ENCODE measurements around the gene GAPDHS.

GAPDHS gene

DNA sequence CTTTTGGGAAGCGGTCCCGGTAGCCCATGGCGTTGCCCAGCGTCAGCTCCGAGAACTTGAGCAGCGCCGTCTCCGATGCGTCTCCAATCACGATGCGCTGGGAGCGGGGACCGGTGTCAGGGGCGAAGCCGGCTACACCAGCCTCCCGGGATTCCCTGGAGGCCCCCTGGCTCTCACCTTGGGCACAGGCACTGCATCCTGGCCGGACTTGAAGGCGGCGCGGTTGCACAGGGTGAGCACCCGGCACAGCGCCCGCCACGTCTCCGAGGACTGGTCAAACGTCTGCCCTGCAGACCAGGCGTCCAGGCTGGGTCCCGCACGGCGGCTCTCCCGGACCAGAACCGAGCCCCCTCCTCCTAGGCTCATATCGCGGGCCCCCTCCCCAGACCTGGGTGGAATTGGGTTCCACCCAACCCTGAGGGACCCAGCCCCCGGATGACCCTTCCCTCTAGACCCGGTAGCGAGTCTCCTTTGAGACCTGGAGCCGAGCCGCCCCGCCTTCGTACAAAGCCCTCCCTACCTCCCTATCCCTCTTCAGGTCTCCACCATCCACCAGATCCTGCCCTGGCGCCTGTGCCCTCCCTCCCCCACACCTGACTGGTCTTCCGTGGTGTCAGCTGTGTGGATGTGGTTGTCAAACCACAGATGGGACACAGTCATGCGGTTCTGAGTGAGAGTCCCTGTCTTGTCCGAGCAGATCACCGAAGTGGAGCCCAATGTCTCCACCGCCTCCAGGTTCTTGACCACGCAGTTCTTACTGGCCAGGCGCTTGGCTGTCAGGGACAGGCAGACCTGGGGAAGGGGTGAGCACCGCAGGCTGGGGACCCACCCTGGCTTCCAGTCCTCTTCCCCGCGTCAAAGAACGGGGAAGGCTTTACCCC is 25.4 kb downstream of the GAPDHS start:
- Mint-ChIP-seq H3K4me3 (no peak overlapping the region), H3K27me3 (ENCODE audit: low read depth, poor library complexity) (peaks cover 86% of the 10 kb centered on the region)

GRCh38 chr19:35559281-35559659 is 26.0 kb downstream of the GAPDHS start:
- Mint-ChIP-seq H3K27me3 (ENCODE audit: low read depth, poor library complexity) (peaks cover 88% of the 10 kb centered on the region), H3K4me3 (no peak overlapping the region)

More for the DNA sequence above, 25.4 kb downstream of the GAPDHS start:
- Mint-ChIP-seq H3K4me1 (peaks cover 21% of the 10 kb centered on the region), H3K27ac (no peak overlapping the region), H3K36me3 (ENCODE audit: low read depth) (no peaks in the 10 kb centered on the region), H3K9me3 (peaks cover 4% of the 10 kb centered on the region)
- TF ChIP-seq, protein P1, sequence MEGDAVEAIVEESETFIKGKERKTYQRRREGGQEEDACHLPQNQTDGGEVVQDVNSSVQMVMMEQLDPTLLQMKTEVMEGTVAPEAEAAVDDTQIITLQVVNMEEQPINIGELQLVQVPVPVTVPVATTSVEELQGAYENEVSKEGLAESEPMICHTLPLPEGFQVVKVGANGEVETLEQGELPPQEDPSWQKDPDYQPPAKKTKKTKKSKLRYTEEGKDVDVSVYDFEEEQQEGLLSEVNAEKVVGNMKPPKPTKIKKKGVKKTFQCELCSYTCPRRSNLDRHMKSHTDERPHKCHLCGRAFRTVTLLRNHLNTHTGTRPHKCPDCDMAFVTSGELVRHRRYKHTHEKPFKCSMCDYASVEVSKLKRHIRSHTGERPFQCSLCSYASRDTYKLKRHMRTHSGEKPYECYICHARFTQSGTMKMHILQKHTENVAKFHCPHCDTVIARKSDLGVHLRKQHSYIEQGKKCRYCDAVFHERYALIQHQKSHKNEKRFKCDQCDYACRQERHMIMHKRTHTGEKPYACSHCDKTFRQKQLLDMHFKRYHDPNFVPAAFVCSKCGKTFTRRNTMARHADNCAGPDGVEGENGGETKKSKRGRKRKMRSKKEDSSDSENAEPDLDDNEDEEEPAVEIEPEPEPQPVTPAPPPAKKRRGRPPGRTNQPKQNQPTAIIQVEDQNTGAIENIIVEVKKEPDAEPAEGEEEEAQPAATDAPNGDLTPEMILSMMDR (IDR thresholded peaks at IDR 0.05) = no peak
- DNase-seq = no peak

GRCh38 chr19:35559781-35560180 is 26.5 kb downstream of the GAPDHS start:
- DNase-seq = no peak
- H3K4me1 Mint-ChIP-seq = peaks cover 21% of the 10 kb centered on the region
- H3K27me3 Mint-ChIP-seq (ENCODE audit: low read depth, poor library complexity) = peaks cover 86% of the 10 kb centered on the region
- H3K9me3 Mint-ChIP-seq = peaks cover 4% of the 10 kb centered on the region
- no peak overlapping the region for H3K4me3 Mint-ChIP-seq
- TF ChIP-seq, protein P1 (IDR thresholded peaks at IDR 0.05) = no peak
- H3K36me3 Mint-ChIP-seq (ENCODE audit: low read depth) = no peaks in the 10 kb centered on the region
- H3K27ac Mint-ChIP-seq = no peak overlapping the region

More at GRCh38 chr19:35559281-35559659, 26.0 kb downstream of the GAPDHS start:
- peaks cover 21% of the 10 kb centered on the region for H3K4me1 Mint-ChIP-seq
- H3K27ac Mint-ChIP-seq = no peak overlapping the region
- H3K36me3 Mint-ChIP-seq (ENCODE audit: low read depth) = no peaks in the 10 kb centered on the region
- TF ChIP-seq, protein P1 (IDR thresholded peaks at IDR 0.05) = no peak
- H3K9me3 Mint-ChIP-seq = peaks cover 4% of the 10 kb centered on the region
- DNase-seq = no peak

- Mint-ChIP-seq H3K27ac (no peak overlapping the region), H3K27me3 (ENCODE audit: low read depth, poor library complexity) (peaks cover 86% of the 10 kb centered on the region), H3K4me3 (no peak overlapping the region), H3K36me3 (ENCODE audit: low read depth) (no peaks in the 10 kb centered on the region), H3K9me3 (peaks cover 4% of the 10 kb centered on the region), H3K4me1 (peaks cover 21% of the 10 kb centered on the region)
- TF ChIP-seq, protein P1 (IDR thresholded peaks at IDR 0.05) = no peak
- no peak for DNase-seq
Measured at GRCh38 chr19:35560271-35560670, 27.0 kb downstream of the GAPDHS start.

GRCh38 chr19:35560677-35561076 is 27.4 kb downstream of the GAPDHS start:
- no peak for DNase-seq
- Mint-ChIP-seq H3K4me3 (no peak overlapping the region), H3K36me3 (ENCODE audit: low read depth) (no peaks in the 10 kb centered on the region), H3K27me3 (ENCODE audit: low read depth, poor library complexity) (peaks cover 86% of the 10 kb centered on the region), H3K27ac (no peak overlapping the region), H3K4me1 (peaks cover 18% of the 10 kb centered on the region), H3K9me3 (peaks cover 4% of the 10 kb centered on the region)
- TF ChIP-seq, protein P1 (IDR thresholded peaks at IDR 0.05) = no peak

- Mint-ChIP-seq H3K27me3 (ENCODE audit: low read depth, poor library complexity) (peaks cover 80% of the 10 kb centered on the region), H3K36me3 (ENCODE audit: low read depth) (no peaks in the 10 kb centered on the region), H3K4me3 (no peak overlapping the region), H3K9me3 (no peaks in the 10 kb centered on the region), H3K27ac (no peak overlapping the region), H3K4me1 (peaks cover 12% of the 10 kb centered on the region)
- TF ChIP-seq, protein P1 (IDR thresholded peaks at IDR 0.05) = no peak
- DNase-seq = no peak
Measured at GRCh38 chr19:35561436-35561835, 28.2 kb downstream of the GAPDHS start.
